ENCODE data around the gene MCC.

MCC gene

DNA sequence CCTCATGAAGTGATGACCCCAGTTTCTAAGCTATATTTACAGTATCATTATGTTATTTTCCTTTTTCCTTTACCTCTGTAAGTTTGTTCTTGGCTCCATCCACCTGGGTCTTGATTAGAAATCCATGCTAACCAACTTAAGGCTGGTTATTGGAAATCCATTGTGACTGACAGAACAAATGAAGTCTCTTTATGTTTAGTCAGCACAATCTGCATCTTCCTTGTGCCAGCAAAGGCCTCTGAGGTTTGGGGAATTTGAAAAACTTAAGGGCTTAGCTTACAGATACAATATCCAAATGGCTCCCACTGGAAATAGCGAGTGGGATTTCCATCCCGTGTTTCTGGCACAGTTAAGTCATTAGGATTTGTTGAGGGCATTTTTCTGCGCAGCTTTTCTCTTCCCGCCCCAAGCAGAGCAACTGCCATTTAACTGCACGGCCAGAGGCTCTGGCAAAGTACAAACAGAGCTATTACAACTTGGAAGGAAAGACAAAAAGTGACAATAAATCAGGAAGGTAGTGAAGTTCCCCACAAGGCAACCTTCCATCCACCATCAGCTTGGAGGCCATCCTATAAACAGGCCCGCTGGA, 447.5 kb downstream of the MCC start:
- DNase-seq = no peak

DNA sequence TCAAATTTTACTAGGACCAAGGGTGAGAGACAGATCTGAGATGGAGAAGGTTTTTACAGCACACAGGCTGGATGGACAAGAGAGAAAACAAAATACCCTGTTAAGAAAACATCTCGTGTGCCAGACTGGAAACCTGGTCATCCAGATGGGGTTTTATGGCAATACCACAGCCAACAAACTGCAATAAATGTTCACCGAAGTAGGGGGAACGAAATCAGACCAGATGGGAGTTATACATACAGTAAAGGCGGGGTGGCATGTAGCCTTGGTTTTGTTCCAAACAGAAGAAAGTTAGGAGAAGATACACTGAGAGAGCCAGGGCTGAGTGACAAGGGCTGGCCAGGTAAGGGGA, 448.3 kb downstream of the MCC start:
- DNase-seq = peak; percentile 35

DNA sequence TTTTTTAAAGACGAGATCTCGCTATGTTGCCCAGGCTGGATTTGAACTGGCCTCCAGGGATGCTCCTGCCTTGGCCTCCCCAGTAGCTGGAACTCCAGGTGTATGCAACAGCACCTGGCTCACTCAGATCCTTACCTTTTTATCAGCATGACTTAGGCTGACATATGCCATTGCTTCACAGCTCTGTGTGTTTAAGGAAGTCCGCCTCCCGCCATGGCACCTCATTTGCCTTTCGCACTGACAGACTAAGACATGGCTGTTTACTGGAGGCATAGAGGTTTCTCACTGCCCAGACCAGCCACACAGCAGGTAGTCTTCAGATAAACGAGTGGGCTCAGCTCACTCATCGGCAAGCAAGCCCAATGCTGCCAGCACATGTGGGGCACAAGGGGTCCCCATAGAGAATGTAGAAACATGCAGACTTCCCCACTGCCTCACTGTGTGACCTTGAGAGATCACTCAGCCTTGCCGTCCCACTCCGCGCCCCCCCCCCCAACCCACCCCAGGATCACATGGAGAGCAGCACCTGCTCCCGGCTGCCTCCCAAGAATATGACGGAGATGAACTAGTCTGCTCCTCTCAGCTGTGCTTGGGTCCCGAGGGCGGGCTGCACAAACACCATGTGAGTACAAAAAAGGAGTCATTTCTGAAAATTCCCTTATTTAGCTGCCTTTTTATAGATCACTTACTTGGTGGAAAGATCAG, 448.9 kb downstream of the MCC start:
- DNase-seq = peak; percentile 38

DNA sequence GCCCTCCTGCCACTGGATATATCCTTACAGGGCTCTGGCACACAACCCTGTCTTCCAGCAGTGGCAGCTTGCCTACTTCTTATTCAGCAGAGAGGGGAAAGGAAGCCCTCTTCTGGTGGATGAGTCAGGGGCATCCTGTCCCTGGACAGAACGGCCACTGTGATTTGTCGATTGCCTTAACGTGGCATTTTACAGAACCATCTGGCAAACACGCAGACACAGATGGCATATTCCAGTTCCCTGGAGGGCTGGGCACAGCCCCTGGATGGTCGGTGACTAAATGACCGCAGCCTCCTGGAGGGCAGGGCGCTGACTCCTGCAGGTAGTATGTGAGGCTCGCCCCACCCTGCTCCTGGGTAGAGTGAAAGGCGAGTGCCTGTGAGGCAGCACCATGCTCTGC, 449.5 kb downstream of the MCC start:
- peak; percentile 36 for DNase-seq

DNA sequence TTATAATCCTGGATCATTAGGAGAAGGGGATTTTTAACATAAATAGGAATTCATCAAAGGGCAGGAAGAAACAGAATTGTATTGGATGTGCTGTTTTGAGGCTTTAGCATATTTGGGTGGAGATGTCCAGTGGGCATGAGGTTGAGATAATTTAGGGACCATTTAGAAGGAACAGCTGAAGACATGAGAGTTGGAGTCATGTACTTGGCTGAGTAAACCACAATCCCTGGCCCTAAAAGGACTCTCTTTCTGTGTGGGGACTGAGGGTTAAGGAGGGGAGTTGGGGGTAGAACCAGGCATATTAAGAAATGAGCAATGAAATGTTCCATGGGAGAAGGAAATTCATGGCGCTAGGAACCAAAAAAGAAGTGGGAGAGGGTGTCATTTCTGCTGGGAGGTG, 450.1 kb downstream of the MCC start:
- no peak for DNase-seq

DNA sequence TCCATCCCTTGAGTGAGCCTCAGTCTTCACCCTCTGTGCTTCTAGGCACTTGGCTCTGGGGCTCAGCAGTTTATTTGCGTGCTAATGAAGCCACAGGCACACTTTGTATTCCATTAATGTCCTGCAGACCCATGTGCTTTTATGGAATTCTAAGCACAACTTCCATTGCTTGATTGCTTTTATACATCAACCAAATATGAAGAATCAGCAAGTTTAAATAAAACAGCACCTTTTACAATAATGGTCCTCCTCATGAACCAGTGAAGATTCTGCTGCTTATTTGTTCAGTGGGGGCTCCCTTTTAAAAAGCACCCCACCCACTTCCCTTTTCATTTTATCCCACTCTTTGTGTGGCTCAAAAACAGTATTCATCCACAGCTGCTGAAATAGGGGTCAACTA, 451.4 kb downstream of the MCC start:
- DNase-seq = no peak

DNA sequence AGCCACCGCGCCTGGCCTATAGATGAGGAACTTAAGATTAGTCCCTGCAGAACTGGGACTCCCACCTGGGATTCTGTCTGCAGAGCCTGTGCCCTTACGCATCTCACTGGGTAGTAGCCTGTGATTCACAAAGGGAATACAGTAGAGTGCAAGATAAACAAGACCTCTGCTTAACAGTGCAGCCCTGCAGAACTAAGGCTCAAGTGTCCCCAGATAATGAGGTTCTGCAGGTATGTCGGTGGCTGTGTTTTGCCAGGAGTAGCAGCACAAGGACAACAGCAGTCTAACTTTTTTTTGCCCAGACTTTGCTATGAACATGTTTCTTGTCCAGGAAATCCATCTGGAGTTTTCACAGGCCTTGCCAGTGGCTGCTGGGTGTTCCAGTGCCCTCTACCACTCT, 451.9 kb downstream of the MCC start:
- no peak for DNase-seq

DNA sequence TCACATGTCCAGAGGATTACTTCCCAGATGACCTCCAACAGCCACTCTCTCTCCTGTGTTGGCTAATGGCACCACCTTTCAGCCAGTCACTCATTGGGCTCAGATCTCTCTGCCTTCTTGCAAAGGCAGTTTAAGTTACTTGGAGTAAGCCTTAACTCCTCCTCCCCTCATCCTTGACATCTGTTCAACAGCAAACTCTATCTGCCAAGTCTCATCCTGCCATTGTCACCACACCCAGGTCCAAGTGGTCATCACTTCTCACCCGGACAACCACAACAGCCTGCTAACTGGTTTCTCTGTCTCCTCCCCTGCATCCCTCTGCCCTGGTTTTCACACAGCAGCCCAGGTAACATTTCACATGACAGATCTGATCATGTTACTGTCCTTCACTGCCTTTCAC, 453.2 kb downstream of the MCC start:
- DNase-seq = peak; percentile 15

DNA sequence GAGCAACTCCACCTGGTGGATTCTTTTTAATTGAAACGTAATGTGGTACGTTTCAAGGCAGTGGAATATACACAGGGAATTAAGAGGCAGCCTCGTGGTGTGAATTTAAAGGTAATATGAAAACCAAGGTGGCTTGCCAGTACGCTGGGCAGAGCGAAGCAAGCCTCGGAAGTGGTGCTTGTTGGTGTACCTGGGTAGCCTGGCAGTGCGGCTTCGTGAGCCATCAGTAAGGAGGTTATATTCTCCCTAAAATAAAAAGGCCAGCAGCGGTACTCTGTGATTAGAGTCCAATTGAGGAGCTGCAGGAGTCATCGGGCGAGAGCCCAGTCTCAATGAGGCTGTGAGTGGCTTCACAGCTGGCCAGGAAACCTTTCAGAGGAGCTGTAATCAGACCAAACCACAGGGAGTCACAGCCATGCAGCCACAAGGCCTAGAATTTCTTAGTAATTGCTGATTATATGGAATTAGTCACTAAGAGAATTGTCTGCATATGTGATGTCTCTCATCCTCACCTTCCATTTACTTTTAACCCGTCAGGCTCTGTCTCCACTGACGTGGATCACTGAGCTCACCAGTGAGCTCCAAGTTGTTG, 454.0 kb downstream of the MCC start:
- DNase-seq = peak; percentile 90

DNA sequence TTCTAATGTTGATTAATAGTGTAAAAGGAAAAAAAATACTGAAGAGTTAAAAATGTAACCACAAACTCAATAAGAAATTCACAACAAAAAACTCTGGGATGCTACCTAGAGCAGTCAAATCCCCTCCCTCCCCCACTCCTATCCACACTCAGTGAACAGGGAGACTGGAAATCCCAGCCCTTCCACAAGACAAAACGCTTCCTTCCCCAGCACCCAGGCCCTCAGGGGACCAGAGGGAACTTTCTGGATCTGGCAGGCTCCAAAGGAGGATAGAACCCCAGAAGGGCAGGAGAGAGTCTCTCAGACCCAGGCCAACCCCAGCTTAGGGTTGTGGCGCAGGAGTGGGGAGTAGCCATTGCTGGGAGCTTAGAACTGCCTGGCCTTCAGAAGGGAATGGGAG, 456.7 kb downstream of the MCC start:
- no peak for DNase-seq

DNA sequence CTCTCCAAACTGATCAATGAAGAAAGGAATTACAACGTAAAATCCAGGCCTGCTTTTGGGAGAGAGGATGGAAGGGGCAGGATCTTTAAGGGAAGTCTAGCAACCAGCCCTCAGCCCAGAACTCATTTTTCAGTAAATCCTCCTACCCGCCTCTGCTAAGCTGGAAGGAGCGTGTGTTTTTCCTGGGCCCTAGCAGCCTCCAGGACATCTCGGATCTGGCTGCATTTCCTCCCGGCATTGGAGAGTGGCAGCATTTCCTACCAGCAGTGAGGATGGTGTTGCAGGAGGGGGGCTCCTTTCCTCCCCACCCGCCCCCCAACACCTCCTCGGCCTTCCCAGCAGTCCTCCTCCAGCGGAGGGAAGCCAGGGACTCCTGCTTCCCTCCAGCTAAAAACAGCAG, 457.1 kb downstream of the MCC start:
- no peak for DNase-seq

DNA sequence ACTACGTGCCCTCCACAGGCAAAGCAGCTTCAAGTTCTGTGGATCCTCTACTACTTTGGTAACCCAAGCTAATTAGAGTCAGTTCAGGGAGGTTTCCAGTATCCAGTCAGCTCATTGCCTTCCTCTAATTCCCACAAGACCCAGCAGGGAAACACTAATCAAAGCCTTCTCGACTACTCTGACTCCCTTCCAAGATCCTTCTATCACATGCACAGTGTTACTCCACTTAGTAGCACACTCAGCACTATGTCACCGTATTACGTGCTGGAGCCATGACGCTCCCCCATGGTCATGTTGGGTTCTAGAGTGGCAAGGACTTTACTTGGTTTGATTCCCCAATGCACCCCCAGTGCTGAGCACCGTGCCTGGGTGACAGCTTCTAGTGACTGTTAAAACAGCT, 458.6 kb downstream of the MCC start:
- DNase-seq = no peak

DNA sequence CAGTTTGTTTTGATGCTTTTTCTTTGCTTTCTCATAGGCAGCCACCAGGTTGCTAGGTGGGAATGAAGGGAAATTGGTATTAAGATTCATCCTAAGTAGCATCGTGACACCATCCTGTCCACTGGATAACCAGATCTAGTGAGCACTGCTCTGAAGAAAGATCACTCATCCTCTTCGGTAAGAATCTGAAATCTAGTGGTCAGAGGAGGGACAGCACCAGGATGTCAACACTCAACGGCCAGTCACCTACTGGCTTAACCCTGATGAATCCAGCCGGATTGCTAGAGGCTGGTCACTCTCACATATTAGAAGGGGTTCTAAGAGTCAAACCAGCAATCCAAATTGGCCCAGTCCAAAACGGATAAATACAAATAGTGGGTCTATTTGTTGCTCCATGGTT, 460.8 kb downstream of the MCC start:
- DNase-seq = no peak

DNA sequence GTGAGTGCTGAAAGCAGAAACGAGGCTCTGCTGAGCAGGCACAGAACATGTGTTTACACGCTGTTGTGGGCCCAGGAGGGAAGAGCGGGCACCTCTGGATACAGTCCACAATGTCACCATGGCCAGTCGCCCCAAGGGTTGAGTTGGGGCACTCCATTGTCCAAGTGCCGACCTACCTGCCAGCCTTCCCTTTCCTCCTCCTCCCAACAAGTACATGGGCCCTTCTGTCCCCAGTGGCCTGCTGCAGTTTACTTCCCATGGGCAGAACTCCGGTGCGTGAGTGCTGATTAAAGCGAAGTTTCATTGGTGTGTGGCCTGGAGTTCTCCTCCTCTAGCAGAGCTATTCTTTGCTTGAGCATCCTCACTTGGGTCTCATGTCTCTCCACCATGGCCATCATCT, 461.2 kb downstream of the MCC start:
- no peak for DNase-seq

DNA sequence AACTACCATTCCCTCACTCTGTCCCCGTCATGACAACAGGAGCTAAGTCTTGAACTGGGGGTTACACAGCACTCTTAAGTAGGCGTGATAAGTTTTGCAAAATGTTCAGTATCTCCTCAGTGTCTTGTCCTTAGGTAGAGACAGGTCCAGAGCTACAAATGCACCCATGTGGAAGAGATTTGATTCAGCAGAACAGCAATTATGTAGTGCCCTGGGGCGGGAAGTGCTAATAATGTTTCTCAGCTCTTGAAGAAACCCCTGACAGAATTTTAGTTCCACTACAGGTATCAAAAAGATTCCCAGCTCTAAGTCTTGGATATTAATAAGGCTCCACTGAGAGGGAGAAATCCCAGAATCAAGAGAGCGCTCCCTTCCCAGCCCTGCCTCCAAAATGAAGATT, 462.0 kb downstream of the MCC start:
- peak; percentile 18 for DNase-seq

DNA sequence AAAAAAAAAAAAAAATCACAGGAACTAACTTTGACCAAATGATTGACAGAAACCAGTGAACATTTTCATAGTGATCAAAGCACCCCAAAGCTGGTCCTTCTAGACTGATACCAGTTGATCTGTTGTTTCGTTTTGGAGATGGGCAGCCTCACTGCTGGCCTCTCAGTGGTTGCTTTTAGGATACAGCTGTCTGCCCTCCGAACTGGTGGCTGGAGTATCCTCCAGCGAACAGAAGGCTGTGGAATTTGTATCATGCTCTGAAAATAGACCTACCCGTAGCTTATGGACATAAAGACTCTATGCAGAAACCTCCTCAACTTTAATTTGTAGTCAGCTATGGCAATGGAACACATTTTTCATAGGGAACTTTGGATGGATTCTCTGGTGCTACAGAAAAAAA, 462.7 kb downstream of the MCC start:
- DNase-seq = no peak

DNA sequence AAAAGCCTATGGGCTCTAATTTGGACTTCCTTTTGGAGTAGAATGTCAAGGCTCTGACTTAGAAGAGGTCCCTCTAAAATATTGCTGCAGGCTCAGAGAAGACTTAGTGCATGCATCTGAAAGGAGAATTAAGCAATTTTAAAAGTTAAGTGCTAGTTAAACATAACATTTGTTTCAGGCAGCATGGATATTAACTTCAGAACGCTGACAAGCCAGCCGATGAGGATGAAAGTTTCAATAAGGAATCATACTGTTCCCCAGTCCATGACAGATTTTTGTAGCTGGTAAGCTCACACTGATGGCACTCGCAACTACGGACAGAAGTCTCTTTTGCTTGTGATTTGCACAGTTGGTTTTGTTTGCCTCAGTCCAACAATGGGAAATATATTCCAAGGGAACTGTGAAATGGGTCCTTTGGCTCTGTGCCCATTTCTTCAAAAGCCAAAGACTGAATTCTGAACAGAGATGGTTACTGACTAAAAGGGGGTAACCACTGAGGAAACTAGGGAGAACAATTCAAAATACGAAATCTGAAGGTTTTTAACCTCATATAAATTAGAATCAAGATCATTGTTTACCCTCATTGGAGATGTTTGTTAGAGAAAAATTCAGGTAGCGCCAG, 464.1 kb downstream of the MCC start:
- DNase-seq = peak; percentile 53

DNA sequence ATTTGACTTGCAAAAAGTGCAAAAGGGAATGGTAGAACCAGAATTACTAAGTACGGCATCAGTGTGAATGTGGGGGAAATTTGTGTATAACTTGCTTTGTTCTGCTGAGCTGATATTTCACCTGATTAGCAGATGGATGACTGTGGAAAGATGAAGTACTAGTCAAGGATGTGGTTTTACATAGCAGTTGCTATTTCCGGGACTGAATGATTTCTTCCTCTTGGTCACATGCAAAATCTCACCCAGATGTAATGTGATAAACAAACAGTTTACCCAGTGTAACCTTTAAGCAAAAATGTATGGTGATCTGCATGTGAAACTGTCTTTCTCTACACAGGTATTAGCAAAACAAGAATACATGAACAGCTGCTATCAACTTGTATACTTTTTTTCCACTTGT, 465.6 kb downstream of the MCC start:
- no peak for DNase-seq

DNA sequence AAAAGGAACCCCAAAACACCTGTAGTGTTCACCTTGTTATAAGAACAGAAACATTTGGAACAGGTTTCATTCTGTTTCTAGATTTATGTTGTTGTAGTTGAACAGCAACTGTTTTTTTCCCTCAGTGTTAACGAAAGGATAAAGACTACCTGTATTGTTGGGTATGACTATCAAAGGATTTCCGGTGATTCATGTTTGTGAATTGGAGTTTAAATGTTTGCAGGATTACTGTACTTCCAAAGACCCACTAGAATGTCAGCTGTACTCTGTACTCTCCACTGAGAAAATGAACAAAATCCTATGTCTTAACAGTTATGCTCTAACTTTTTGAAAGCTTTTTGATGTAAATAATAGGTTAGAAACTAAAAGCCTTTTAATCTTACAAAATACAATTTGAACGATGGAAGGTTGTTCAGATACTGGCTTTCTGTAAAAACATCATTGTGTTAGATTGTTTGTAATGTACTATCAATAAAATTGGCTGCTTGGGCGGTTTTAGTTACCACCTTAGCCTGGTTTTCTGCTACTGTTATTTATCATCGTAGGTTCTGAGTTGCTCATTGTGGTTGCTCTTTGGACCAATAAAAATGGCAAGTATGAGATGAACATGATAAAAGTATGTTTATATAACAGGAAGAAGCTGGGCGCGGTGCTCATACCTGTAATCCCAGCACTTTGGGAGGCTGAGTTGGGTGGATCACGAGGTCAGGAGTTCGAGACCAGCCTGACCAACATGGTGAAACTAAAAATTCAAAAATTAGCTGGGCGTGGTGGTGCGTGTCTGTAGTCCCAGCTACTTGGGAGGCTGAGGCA, 467.6 kb downstream of the MCC start:
- no peak for DNase-seq

DNA sequence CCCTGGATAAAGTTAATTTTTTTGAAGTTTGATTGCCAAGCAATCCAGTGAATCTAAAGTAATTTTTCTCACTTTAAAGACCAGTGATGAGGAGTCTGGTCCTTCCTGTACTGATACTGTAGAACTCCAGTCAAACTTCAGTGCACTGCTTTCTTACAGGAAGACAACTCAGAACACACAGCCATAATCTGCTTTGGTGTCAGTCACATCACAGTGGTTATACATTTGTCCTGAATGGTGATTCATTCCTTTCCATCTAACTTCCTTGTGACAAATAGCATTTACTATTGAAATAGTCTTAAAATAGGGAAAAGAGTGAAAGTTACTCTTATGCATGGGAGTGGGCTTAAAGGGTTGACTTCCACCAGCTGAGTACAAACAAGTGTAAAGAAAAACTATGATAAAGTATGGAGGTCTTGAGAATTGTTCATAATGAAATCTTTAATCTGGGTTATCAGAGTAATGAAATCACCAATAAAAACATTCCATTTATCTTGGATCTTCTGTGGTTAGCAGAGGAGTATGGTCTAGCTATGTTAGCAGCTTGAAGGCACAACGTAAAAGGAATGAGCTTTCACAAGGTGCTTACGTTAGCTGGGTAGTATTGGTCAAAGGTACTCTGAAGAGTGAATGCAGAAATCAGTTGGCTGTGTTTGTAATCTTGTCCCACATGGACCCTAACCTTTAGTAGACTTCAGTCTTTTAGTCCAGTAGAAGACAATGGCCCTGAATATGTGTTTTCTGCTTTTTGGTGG, 470.2 kb downstream of the MCC start:
- DNase-seq = no peak

DNA sequence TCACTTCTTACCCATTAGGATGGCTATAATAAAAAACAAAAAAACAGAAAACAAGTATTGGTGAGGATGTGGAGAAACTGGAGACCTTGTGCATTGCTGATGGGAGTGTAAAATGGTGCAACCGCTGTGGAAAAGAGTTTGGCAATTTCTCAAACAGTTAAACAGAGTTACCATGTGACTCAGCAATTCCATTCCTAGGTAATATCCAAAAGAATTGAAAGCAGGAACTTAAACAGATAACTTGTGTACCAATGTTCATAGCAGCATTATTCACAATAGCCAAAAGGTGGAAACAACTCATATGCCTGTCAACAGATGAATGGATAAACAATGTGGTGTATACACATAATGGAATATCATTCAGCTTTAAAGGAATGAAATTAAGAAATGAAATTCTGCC, 482.8 kb downstream of the MCC start:
- no peak for DNase-seq

DNA sequence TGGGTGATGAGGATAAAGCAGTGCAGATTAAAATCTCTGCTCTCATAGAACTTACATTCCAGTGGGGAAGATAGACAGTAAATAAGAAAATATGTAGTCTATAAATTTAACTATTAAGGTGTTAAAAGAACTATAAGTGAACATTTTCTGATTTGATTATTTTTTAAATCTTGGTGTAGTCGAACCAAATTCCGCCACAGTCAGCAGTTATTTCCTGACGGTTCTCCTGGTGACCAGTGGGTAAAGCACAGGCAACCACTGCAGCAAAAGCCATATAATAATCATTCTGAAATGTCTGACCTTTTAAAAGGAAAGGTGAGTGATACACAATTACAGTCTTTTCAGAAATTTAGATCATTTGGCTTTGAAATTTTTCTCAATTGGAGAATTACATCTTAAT, 484.5 kb downstream of the MCC start:
- no peak for DNase-seq

DNA sequence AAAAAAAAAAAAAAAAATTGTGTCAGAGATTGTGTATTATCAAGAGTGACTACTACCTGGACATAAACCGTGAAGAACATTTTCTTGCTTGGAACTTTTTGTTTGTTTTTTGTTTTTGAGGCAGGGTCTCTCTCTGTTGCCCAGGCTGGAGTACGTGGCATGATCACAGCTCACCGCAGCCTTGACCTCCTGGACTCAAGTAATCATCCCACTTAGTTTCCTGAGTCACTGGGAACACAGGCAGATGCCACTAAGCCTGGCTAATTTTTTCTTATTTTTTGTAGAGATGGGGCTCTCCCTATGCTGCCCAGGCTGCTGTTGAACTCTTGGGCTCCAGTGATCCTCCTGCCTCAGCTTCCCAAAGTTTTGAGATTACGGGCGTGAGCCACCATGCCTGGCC, 485.8 kb downstream of the MCC start:
- DNase-seq = no peak
